Measurements from ENCODE around the gene RBPMS2. TPM values are rescaled to one million over a fixed set of nuclear protein-coding genes. Genes with fewer than 3 reads are reported as not detected.
"Not testable (repeated sequence)": the region's sequence is repeated elsewhere in the genome, so short reads cannot be mapped to it uniquely, and the experiment has no call there.

Gene RBPMS2
- total RNA-seq, result 10 to 100 TPM in 1 of 4 donors, 1 to 10 TPM in 3; 1.5 to 58.4 (median 6.4) TPM

GRCh38 chr15:64775551-64776401 lies at the start of gene RBPMS2:
Gene RBPMS2 (minus strand): TSS chr15:64775589. CDS start chr15:64775319, 270 bp downstream.
- Histone ChIP-seq H3K9me3 (no peaks in the 10 kb centered on the region), H3K27me3 (no peaks in the 10 kb centered on the region), H3K27ac (peak within 1 kb of the TSS; percentile 97 to 98), H3K4me3 (peak within 1 kb of the TSS; percentile 48 to 95), H3K36me3 (no peaks in the 10 kb centered on the region), H3K4me1 (peaks cover 0 to 8% of the 10 kb centered on the region in 2 donors)
- TF ChIP-seq CTCF (IDR thresholded peaks at IDR 0.05) (no peak), POLR2A (IDR thresholded peaks at IDR 0.05) (peak; percentile 18 to 52)
- intact Hi-C loops (cut with DNase I; ENCODE audit: low total_unique reads), result no loop called here
- DNase-seq, result peak; percentile 57 to 62

- Histone ChIP-seq H3K4me3 (peak overlapping the region; percentile 25 to 39), H3K36me3 (no peaks in the 10 kb centered on the region), H3K27ac (peak overlapping the region in 1 of 2 donors; percentile 70), H3K27me3 (no peaks in the 10 kb centered on the region), H3K4me1 (no peaks in the 10 kb centered on the region), H3K9me3 (no peaks in the 10 kb centered on the region)
- intact Hi-C loops (cut with DNase I; ENCODE audit: low total_unique reads), result no loop called here
- no peak for DNase-seq
- no peak for TF ChIP-seq CTCF (IDR thresholded peaks at IDR 0.05)
- TF ChIP-seq POLR2A (IDR thresholded peaks at IDR 0.05), result no peak
Observed at GRCh38 chr15:64824929-64825430, 49.6 kb upstream of the RBPMS2 start.

GRCh38 chr15:64816452-64816851 lies 41.1 kb upstream of the RBPMS2 start:
- no peaks in the 10 kb centered on the region for H3K27me3 ChIP-seq
- TF ChIP-seq CTCF (IDR thresholded peaks at IDR 0.05) (no peak), POLR2A (IDR thresholded peaks at IDR 0.05) (no peak)
- no peak overlapping the region for H3K4me3 ChIP-seq
- H3K36me3 ChIP-seq, result no peaks in the 10 kb centered on the region
- intact Hi-C loops (cut with DNase I; ENCODE audit: low total_unique reads), result no loop called here
- no peaks in the 10 kb centered on the region for H3K9me3 ChIP-seq
- no peak for DNase-seq
- H3K4me1 ChIP-seq, result no peaks in the 10 kb centered on the region
- no peak overlapping the region for H3K27ac ChIP-seq

- DNase-seq, H3K36me3 ChIP-seq, H3K27ac ChIP-seq, H3K27me3 ChIP-seq, H3K4me3 ChIP-seq, H3K4me1 ChIP-seq, H3K9me3 ChIP-seq: not testable (repeated sequence)
- intact Hi-C loops (cut with DNase I; ENCODE audit: low total_unique reads), result loop anchor here (5.0 kb wide), 1 partner anchor 83 kb away; no protein-coding TSS in a partner anchor
Observed at GRCh38 chr15:64814965-64815364, 39.6 kb upstream of the RBPMS2 start.

- not testable (repeated sequence) for H3K9me3 ChIP-seq, H3K4me1 ChIP-seq, H3K36me3 ChIP-seq, DNase-seq, H3K27me3 ChIP-seq, H3K27ac ChIP-seq, H3K4me3 ChIP-seq
- intact Hi-C loops (cut with DNase I; ENCODE audit: low total_unique reads), result loop anchor here (5.0 kb wide), 1 partner anchor 82 kb away; no protein-coding TSS in a partner anchor
Observed at GRCh38 chr15:64814283-64814682, 38.9 kb upstream of the RBPMS2 start.

GRCh38 chr15:64813075-64813474 lies 37.7 kb upstream of the RBPMS2 start:
- Histone ChIP-seq H3K27me3 (no peaks in the 10 kb centered on the region), H3K9me3 (no peaks in the 10 kb centered on the region), H3K4me3 (no peak overlapping the region), H3K4me1 (no peaks in the 10 kb centered on the region), H3K27ac (no peak overlapping the region), H3K36me3 (no peaks in the 10 kb centered on the region)
- intact Hi-C loops (cut with DNase I; ENCODE audit: low total_unique reads), result loop anchor here (5.0 kb wide), 1 partner anchor 81 kb away; no protein-coding TSS in a partner anchor
- TF ChIP-seq CTCF (IDR thresholded peaks at IDR 0.05) (no peak), POLR2A (IDR thresholded peaks at IDR 0.05) (no peak)
- DNase-seq, result no peak

All from uterus (tissue), 4 donors.